SK-N-SH (cell line): Measurements from ENCODE around the gene IPO8. TPM values are rescaled to one million over a fixed set of nuclear protein-coding genes. Genes with fewer than 3 reads are reported as not detected.

Experiments
- CTCF ChIA-PET: fragments of 300-600, 350-600 bp; formaldehyde crosslinking; extraction: SDS; loops from one replicate; lab custom pipeline; 2021; lab: Yijun Ruan, JAX
- POLR2A ChIA-PET: fragments of 350-600 bp; sonication (Branson Sonifier 250); formaldehyde crosslinking; extraction: SDS; loops from one replicate; lab custom pipeline; 2020; ENCODE audit warnings: antibody characterized with exemption, inconsistent platforms; lab: Yijun Ruan, JAX
- DNase-seq: peaks from one replicate; pipeline ENCODE4 v3.0.0; 2012
- H2AFZ ChIP-seq: fragments of 200-600 bp; sonication (generic); 2 replicates; pipeline ENCODE4 v1.8.1; 2016; ENCODE audit warnings: antibody characterized with exemption, mild to moderate bottlenecking, low read depth
- H3F3A ChIP-seq: fragments of 200-600 bp; sonication (generic); replicated peaks from 2 replicates; pipeline ENCODE3; 2016; ENCODE audit warnings: antibody characterized with exemption, mild to moderate bottlenecking; ENCODE audit not compliant: insufficient read depth
- H3K27ac ChIP-seq, 2 experiments: fragments of 200-500 bp in 1 of 2; fragments of 200-600 bp in 1 of 2; sonication (Bioruptor generic) in 1 of 2; sonication (generic), shearing (Covaris generic) in 1 of 2; 2 replicates each; pipeline versions ENCODE4 v1.5.1 to v1.6.1; 2014 to 2016; ENCODE audit warnings: low read depth in 2 of 2, inconsistent platforms in 1 of 2, low read length in 1 of 2, mild to moderate bottlenecking in 1 of 2, mixed read lengths in 1 of 2
- H3K27me3 ChIP-seq: fragments of 200-600 bp; sonication (generic), shearing (Covaris generic); 2 replicates; pipeline ENCODE4 v1.6.1; 2016; ENCODE audit warnings: mixed run types; ENCODE audit not compliant: insufficient read depth
- H3K36me3 ChIP-seq, 2 experiments: fragments of 200-500 bp in 1 of 2; fragments of 200-600 bp in 1 of 2; sonication (Bioruptor generic) in 1 of 2; sonication (generic) in 1 of 2; replicated peaks in 1 of 2; 2 replicates each; pipeline versions ENCODE3 to v1.5.1; 2014 to 2016; ENCODE audit warnings: low read length in 1 of 2, mild to moderate bottlenecking in 1 of 2; ENCODE audit not compliant: insufficient read depth in 2 of 2, control insufficient read depth in 1 of 2
- H3K4me1 ChIP-seq, 2 experiments: fragments of 200-500 bp in 1 of 2; fragments of 200-600 bp in 1 of 2; sonication (Bioruptor generic) in 1 of 2; sonication (generic), shearing (Covaris generic) in 1 of 2; 2 replicates each; pipeline versions ENCODE4 v1.5.1 to v1.6.1; 2014 to 2016; ENCODE audit warnings: low read depth in 1 of 2, low read length in 1 of 2, mixed run types in 1 of 2; ENCODE audit not compliant: insufficient read depth in 2 of 2, control insufficient read depth in 1 of 2
- H3K4me2 ChIP-seq: fragments of 200-600 bp; sonication (generic), shearing (Covaris generic); 2 replicates; pipeline ENCODE4 v1.6.1; 2017; ENCODE audit warnings: mixed run types
- H3K4me3 ChIP-seq, 2 experiments: fragments of 200-500 bp in 1 of 2; fragments of 200-600 bp in 1 of 2; sonication (Bioruptor generic) in 1 of 2; sonication (generic), shearing (Covaris generic) in 1 of 2; 2 replicates each; pipeline versions ENCODE4 v1.5.1 to v1.8.1; 2014 to 2016; ENCODE audit warnings: low read depth in 2 of 2, inconsistent platforms in 1 of 2, low read length in 1 of 2, mild to moderate bottlenecking in 1 of 2, mixed read lengths in 1 of 2, moderate library complexity in 1 of 2
- H3K79me2 ChIP-seq: fragments of 200-600 bp; sonication (generic); 2 replicates; pipeline ENCODE4 v1.8.1; 2017; ENCODE audit warnings: mild to moderate bottlenecking; ENCODE audit not compliant: insufficient read depth
- H3K9ac ChIP-seq: fragments of 200-600 bp; sonication (generic); 2 replicates; pipeline ENCODE4 v1.6.1; 2017; ENCODE audit warnings: mixed run types
- H3K9me2 ChIP-seq: fragments of 200-600 bp; sonication (generic); 2 replicates; pipeline ENCODE4 v1.6.1; 2017; ENCODE audit warnings: mixed run types
- H3K9me3 ChIP-seq: fragments of 200-600 bp; sonication (generic); 2 replicates; pipeline ENCODE4 v1.6.1; 2017; ENCODE audit warnings: mixed run types, mild to moderate bottlenecking, moderate library complexity
- H4K20me1 ChIP-seq: fragments of 200-600 bp; sonication (generic); 2 replicates; pipeline ENCODE4 v1.6.1; 2017; ENCODE audit warnings: mild to moderate bottlenecking, mixed run types; ENCODE audit not compliant: insufficient read depth
- EZH2phosphoT487 ChIP-seq: fragments of 200-600 bp; sonication (generic); IDR thresholded peaks from 2 replicates; pipeline ENCODE4 v1.6.1; 2017; ENCODE audit warnings: low read depth, mixed run types, mild to moderate bottlenecking, antibody characterized with exemption, moderate library complexity, borderline replicate concordance
- FOXM1 ChIP-seq: IDR thresholded peaks from 2 replicates; pipeline ENCODE4 v1.4.0; 2012; ENCODE audit warnings: low read depth, mild to moderate bottlenecking
- JUND ChIP-seq: IDR thresholded peaks from 2 replicates; pipeline ENCODE4 v1.4.0; 2012
- POLR2AphosphoS5 ChIP-seq: IDR thresholded peaks from 2 replicates; pipeline ENCODE4 v1.6.1; 2012; ENCODE audit warnings: low read depth, low read length
- RCOR1 ChIP-seq: fragments of 150-350 bp; IDR thresholded peaks from 2 replicates; pipeline ENCODE4 v1.6.1; 2017; ENCODE audit warnings: antibody characterized with exemption, low read length
- RFX5 ChIP-seq: IDR thresholded peaks from 2 replicates; pipeline ENCODE4 v1.6.1; 2012; ENCODE audit warnings: mild to moderate bottlenecking, improper control_type of control experiment, low read length
- RXRA ChIP-seq: IDR thresholded peaks from 2 replicates; pipeline ENCODE4 v1.4.0; 2012; ENCODE audit warnings: low read depth, mild to moderate bottlenecking, borderline replicate concordance
- SMC3 ChIP-seq: IDR thresholded peaks from 2 replicates; pipeline ENCODE4 v1.6.1; 2012; ENCODE audit warnings: low read depth, low read length, improper control_type of control experiment
- TCF12 ChIP-seq: IDR thresholded peaks from 2 replicates; pipeline ENCODE4 v1.4.0; 2012
- YY1 ChIP-seq: IDR thresholded peaks from 2 replicates; pipeline ENCODE4 v1.4.0; 2012; ENCODE audit warnings: low read depth, mild to moderate bottlenecking
- WGBS: methylation state at CpG from one replicate; pipeline ENCODE4 v1.1.6; 2017; ENCODE audit warnings: low lambda C conversion rate; 5-methylcytosine and 5-hydroxymethylcytosine counted together
- polyA plus RNA-seq, 3 experiments: library from polyadenylated mRNA; depleted of rRNA; stranded (reverse); fragments of >200 nt; gene quantifications; 2 replicates each; pipeline ENCODE4 v1.2.3, GENCODE V29; 2012
- TF ChIP-seq, protein P1 (sequence below): IDR thresholded peaks from 2 replicates; pipeline ENCODE4 v1.4.0; 2012; ENCODE audit warnings: low read depth, borderline replicate concordance
- TF ChIP-seq, protein P2 (sequence below): IDR thresholded peaks from 2 replicates; pipeline ENCODE4 v1.4.0; 2012; ENCODE audit warnings: low read depth, borderline replicate concordance
- TF ChIP-seq, protein P3 (sequence below): fragments of 150-350 bp; IDR thresholded peaks from 2 replicates; pipeline ENCODE4 v1.6.1; 2016; ENCODE audit warnings: mild to moderate bottlenecking, low read depth, low read length
- TF ChIP-seq, protein P4 (sequence below): fragments of 200-600 bp; sonication (generic); IDR thresholded peaks from 2 replicates; pipeline ENCODE4 v1.6.1; 2017; ENCODE audit warnings: antibody characterized with exemption, mild to moderate bottlenecking, moderate library complexity
- TF ChIP-seq, protein P5 (sequence below): fragments of 150-350 bp; IDR thresholded peaks from 2 replicates; pipeline ENCODE4 v1.6.1; 2017; ENCODE audit warnings: antibody characterized with exemption, low read length, low read depth, borderline replicate concordance
- TF ChIP-seq, protein P6 (sequence below): IDR thresholded peaks from 2 replicates; pipeline ENCODE4 v1.6.1; 2012; ENCODE audit warnings: mild to moderate bottlenecking, low read depth, low read length, moderate library complexity

IPO8 gene
- polyA plus RNA-seq, 1 of the 3 experiments (the other 2 are of a cell fraction): 5.8 TPM

DNA sequence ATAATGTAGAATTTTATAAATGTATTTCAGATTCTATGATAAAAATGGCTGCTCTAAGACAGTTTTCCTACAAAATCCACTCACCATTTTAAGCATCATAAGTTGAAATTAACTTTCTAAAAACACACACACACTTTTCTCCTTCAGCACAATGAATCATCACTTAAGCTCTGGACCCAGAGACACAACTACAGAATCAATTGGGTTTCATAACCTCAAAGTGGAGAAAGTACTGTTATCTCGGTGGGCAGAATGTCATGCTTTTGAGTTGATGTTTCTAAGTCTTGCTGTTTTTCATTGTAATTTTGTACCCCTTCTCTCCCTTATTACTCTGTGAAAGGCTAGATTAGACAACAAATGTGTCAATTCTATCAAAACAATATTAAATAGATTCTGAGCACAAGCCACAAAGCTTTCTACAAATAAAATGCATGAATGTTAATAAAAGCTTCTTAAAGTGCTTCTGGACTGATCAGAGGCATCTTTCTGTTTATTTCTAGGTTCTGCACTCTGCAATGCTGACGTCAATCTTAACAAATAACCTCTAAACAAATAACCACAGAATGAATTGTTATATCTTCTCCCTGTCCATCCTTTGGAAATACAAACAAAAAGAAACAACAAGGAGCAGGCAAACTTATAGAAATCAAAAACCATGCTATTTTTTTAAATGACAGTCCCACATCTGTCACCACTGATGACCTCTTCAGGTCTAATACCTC lies 8.2 kb downstream of the IPO8 start:
- H3K27me3 ChIP-seq: no peaks in the 10 kb centered on the region
- ChIA-PET CTCF (interaction anchor here (1.0 kb wide), 1 partner anchor 9 kb away, joined by 3 read pairs; the partner anchor contains the start of gene IPO8), POLR2A (no interaction called here)
- no peak overlapping the region for H2AFZ ChIP-seq
- no peak overlapping the region for H3K4me2 ChIP-seq
- peaks cover 7% of the 10 kb centered on the region for H3F3A ChIP-seq
- H3K9me2 ChIP-seq: no peaks in the 10 kb centered on the region
- no peak overlapping the region; a peak in 1 of 4 replicates for H3K27ac ChIP-seq
- H3K4me3 ChIP-seq: no peak overlapping the region
- no peaks in the 10 kb centered on the region for H3K9me3 ChIP-seq
- peaks cover 26 to 30% of the 10 kb centered on the region in 2 experiments for H3K36me3 ChIP-seq
- peaks cover 47% of the 10 kb centered on the region for H3K79me2 ChIP-seq
- DNase-seq: no peak
- TF ChIP-seq YY1: no peak
- TF ChIP-seq POLR2AphosphoS5: no peak
- TF ChIP-seq, protein P1, sequence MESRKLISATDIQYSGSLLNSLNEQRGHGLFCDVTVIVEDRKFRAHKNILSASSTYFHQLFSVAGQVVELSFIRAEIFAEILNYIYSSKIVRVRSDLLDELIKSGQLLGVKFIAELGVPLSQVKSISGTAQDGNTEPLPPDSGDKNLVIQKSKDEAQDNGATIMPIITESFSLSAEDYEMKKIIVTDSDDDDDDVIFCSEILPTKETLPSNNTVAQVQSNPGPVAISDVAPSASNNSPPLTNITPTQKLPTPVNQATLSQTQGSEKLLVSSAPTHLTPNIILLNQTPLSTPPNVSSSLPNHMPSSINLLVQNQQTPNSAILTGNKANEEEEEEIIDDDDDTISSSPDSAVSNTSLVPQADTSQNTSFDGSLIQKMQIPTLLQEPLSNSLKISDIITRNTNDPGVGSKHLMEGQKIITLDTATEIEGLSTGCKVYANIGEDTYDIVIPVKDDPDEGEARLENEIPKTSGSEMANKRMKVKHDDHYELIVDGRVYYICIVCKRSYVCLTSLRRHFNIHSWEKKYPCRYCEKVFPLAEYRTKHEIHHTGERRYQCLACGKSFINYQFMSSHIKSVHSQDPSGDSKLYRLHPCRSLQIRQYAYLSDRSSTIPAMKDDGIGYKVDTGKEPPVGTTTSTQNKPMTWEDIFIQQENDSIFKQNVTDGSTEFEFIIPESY: no peak
- no peak for TF ChIP-seq SMC3
- TF ChIP-seq, protein P2, sequence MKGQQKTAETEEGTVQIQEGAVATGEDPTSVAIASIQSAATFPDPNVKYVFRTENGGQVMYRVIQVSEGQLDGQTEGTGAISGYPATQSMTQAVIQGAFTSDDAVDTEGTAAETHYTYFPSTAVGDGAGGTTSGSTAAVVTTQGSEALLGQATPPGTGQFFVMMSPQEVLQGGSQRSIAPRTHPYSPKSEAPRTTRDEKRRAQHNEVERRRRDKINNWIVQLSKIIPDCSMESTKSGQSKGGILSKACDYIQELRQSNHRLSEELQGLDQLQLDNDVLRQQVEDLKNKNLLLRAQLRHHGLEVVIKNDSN: no peak
- TF ChIP-seq, protein P3, sequence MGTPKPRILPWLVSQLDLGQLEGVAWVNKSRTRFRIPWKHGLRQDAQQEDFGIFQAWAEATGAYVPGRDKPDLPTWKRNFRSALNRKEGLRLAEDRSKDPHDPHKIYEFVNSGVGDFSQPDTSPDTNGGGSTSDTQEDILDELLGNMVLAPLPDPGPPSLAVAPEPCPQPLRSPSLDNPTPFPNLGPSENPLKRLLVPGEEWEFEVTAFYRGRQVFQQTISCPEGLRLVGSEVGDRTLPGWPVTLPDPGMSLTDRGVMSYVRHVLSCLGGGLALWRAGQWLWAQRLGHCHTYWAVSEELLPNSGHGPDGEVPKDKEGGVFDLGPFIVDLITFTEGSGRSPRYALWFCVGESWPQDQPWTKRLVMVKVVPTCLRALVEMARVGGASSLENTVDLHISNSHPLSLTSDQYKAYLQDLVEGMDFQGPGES: no peak
- TF ChIP-seq TCF12: no peak
- TF ChIP-seq EZH2phosphoT487: no peak
- TF ChIP-seq, protein P4, sequence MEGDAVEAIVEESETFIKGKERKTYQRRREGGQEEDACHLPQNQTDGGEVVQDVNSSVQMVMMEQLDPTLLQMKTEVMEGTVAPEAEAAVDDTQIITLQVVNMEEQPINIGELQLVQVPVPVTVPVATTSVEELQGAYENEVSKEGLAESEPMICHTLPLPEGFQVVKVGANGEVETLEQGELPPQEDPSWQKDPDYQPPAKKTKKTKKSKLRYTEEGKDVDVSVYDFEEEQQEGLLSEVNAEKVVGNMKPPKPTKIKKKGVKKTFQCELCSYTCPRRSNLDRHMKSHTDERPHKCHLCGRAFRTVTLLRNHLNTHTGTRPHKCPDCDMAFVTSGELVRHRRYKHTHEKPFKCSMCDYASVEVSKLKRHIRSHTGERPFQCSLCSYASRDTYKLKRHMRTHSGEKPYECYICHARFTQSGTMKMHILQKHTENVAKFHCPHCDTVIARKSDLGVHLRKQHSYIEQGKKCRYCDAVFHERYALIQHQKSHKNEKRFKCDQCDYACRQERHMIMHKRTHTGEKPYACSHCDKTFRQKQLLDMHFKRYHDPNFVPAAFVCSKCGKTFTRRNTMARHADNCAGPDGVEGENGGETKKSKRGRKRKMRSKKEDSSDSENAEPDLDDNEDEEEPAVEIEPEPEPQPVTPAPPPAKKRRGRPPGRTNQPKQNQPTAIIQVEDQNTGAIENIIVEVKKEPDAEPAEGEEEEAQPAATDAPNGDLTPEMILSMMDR: no peak
- no peak for TF ChIP-seq RXRA
- TF ChIP-seq RCOR1: no peak
- TF ChIP-seq, protein P5, sequence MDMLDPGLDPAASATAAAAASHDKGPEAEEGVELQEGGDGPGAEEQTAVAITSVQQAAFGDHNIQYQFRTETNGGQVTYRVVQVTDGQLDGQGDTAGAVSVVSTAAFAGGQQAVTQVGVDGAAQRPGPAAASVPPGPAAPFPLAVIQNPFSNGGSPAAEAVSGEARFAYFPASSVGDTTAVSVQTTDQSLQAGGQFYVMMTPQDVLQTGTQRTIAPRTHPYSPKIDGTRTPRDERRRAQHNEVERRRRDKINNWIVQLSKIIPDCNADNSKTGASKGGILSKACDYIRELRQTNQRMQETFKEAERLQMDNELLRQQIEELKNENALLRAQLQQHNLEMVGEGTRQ: no peak
- no peak for TF ChIP-seq RFX5
- no peak for TF ChIP-seq JUND
- TF ChIP-seq FOXM1: no peak
- TF ChIP-seq, protein P6, sequence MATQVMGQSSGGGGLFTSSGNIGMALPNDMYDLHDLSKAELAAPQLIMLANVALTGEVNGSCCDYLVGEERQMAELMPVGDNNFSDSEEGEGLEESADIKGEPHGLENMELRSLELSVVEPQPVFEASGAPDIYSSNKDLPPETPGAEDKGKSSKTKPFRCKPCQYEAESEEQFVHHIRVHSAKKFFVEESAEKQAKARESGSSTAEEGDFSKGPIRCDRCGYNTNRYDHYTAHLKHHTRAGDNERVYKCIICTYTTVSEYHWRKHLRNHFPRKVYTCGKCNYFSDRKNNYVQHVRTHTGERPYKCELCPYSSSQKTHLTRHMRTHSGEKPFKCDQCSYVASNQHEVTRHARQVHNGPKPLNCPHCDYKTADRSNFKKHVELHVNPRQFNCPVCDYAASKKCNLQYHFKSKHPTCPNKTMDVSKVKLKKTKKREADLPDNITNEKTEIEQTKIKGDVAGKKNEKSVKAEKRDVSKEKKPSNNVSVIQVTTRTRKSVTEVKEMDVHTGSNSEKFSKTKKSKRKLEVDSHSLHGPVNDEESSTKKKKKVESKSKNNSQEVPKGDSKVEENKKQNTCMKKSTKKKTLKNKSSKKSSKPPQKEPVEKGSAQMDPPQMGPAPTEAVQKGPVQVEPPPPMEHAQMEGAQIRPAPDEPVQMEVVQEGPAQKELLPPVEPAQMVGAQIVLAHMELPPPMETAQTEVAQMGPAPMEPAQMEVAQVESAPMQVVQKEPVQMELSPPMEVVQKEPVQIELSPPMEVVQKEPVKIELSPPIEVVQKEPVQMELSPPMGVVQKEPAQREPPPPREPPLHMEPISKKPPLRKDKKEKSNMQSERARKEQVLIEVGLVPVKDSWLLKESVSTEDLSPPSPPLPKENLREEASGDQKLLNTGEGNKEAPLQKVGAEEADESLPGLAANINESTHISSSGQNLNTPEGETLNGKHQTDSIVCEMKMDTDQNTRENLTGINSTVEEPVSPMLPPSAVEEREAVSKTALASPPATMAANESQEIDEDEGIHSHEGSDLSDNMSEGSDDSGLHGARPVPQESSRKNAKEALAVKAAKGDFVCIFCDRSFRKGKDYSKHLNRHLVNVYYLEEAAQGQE: no peak
- peaks cover 8 to 9% of the 10 kb centered on the region in 2 experiments; a peak in 2 of 4 replicates for H3K4me1 ChIP-seq
- WGBS: 75% methylated on average over 2 of the region's 2 CpGs
- no peak overlapping the region for H3K9ac ChIP-seq
- no peaks in the 10 kb centered on the region for H4K20me1 ChIP-seq
